NCI-H2171 treated with DMSO at 0.1 percent for 48 hours (cell line): ENCODE data around the gene SMC3.

Experiments used
- DNase-seq: peaks from one replicate; lab custom pipeline; 2025; lab: John Stamatoyannopoulos, UW

SMC3 gene

DNA sequence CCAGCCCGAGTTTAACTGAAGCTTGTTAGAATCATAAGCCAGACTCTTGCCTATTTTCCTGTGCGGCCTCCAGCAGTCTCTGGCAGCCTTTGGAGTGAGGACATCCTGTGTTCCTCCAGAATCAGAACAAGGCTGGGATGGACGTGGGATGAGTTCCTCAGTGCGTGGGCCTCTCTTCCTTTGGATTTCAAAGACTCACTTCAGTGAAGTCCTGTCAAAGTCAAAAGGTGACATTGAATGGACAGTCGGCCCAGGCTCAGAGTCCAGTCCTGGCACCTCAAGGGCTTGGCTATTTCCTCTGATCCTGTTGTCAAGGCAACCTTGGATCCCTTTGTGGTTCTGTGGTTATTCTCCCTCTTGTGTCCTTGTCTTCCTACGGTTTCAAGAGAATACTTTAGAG, 21.4 kb upstream of the SMC3 start:
- no peak for DNase-seq

DNA sequence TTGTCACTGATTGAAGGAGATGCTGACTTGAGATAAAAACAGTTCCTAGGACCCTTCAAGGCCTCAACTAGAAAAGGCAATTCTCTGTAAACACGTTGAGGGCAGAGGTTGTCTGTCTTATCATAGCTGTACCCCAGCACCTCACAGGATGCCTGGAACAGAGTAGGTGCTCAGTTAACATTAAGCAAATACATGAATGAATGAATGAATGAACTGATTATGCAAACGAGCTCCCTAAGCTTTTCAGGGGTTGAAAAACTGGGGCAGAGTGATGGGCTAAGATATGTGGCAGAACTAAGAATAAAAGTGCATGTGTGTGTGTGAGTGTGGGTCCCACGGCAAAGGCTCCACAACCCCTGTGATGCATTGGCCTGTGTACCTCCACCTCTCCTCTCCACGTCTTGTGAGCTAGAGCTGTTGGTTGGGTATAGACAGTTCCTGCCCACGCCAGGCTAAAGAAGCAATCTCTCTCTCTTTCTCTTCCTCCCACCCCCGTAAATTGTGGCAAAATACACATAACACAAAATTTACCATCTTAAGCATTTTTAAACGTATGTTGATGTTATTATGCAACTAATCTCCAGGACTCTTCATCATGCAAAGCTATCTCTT, 20.9 kb upstream of the SMC3 start:
- no peak for DNase-seq

DNA sequence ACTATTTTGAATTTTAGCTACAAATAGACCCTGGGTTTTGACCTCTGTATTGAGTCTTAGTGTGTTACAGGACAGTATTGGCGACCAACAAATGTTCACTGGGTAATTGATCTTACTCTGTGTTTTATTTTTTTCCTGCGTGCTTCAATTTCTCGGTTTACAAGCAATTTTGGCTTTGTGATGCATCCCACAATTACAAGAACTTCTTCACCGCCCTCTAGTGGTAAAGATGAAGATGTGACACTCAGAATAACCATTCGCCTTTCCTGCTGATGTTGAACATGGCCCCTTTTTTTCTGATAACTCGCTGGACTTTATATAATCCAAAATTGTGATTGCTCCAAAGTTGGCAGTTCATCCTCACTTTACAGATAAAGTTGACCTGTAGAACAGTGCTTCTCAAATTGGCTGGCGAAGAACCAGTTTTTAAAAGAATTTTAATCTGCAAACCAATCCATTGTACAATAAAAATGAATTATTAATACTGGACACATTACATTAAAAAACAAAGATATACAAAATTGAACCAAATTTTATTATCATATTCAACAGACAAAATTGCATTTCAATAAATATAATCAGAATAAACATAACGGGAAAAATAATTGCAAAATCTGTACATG, 20.2 kb upstream of the SMC3 start:
- DNase-seq: peak; percentile 60

- DNase-seq: no peak
These were observed 19.5 kb upstream of the SMC3 start for GRCh38 chr10:110548002-110548401.

DNA sequence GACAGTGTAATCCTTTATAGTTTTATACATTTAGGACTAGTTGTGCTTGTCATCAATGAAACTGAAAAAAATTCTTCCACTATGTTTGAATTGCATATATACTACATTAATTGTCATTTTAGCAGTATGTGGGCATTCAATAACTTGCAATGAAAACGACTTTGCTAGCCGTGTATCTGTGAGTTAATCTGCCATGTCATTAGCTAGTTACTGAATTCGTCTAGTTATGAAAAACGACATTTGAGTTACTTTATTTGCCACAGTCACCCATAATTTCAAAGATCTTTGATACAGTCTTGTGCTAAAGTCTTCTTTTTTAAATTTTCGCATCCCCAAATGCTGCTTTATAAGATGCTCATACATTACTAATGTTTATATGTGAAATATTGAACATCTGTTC, 18.3 kb upstream of the SMC3 start:
- DNase-seq: no peak

GRCh38 chr10:110553905-110554304, 13.6 kb upstream of the SMC3 start:
- DNase-seq: no peak

- DNase-seq: no peak
These were observed 11.2 kb upstream of the SMC3 start for GRCh38 chr10:110556296-110556695.

GRCh38 chr10:110556969-110557601, 10.4 kb upstream of the SMC3 start:
- no peak for DNase-seq

- no peak for DNase-seq
These were observed 9.5 kb upstream of the SMC3 start for GRCh38 chr10:110558041-110558440.

GRCh38 chr10:110560012-110560411, 7.5 kb upstream of the SMC3 start:
- no peak for DNase-seq

GRCh38 chr10:110561292-110561691, 6.2 kb upstream of the SMC3 start:
- DNase-seq: no peak

- no peak for DNase-seq
These were observed 5.1 kb upstream of the SMC3 start for GRCh38 chr10:110562348-110562747.

- DNase-seq: no peak
These were observed 4.4 kb upstream of the SMC3 start for GRCh38 chr10:110563132-110563531.

DNA sequence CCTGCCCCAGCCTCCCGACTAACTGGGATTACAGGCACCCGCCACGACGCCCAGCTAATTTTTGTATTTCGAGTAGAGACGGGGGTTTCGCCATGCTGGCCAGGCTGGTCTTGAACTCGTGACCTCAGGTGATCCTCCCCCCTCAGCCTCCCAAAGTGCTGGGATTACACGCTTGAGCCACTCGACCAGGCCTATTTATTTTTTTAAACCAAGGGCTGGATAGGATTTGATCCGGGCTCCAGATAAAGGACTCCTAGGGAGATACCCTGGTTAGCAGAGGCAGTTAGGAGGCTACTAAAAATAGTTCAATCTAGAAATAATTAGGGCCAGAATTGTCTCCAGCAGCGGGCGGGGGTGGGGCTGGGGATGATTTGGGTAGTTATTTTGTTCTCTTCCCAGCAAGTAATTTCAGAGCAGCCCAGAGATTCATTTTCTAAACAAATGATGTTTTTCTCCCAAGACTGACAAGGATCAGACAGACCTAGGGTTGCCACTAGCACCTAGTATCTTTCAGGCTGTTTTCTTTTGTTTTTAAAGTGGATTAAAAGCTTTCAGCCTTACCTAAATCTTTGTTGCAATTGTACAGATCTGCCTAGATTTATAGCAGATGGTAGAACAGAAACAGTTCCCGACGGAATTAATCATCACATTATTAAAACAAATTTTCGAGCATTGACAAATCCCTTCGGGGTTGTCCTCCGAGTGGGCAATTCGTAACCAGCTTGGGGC, 859 bp upstream of the SMC3 start:
- no peak for DNase-seq

DNA sequence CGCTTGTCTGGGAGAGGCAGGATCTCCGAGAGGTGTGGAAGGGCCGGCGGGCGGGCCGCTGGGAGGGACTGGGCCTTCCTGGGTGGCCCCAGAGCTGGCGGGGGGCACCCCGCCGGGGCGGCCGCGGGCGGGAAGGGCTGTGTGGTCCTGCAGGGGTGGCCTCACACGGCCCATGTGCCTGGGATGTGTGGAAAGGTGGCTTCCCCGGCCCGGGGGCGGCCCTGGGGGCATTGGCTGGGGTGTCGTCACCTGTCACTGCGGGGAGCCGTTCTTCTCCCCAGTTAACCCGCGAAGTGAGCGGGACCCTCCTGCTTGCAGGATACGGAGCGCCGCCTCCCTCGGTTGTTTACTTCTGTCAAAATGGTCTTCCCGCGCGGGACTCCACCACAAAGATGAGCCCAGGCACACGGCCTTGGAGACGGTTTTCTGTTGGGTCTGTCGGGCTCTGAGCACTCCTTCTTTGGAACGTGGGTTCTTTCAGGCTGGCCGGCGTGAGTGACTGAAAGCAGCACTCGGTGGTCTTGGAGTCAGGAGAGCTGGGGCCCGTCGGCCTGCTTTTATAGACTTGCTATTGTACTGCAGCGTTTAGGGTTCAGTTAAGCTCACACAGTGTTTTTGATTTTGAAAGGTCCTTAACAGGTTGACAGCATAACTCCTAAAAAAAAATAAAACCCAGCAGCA, 700 bp downstream of the SMC3 start:
- DNase-seq: peak; percentile 18

GRCh38 chr10:110569122-110569521, 1.6 kb downstream of the SMC3 start:
- DNase-seq: no peak

GRCh38 chr10:110569736-110570135, 2.2 kb downstream of the SMC3 start:
- DNase-seq: no peak

DNA sequence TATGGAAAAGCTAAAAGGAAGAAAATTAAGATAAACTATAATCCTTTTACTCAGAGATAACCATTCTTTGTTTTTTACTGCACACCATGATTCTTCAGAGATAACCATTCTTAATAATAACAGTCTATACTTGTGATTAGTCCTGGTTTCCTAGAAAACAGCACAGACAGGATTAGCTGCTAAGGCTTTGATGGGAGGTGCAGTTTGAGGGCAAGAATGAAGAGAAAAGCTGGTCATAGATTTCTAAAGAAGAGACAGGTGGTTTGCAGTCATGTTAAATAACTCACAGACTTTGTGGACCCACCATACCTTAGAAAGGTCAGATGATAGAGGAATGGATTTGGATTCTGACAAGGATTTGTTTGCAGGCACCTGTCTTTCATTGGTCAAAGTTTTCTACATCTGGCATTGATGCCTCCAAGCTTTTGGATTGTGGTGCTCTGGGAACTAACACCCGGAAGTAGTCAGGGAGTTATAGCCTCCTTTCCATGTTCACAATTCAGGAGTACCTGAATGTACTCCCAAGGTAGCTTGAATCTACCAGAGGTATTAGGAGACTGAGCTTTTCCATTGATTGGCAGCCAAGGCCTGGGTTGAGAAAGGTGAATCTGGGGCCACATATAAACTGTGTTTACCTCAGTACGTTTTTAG, 3.7 kb downstream of the SMC3 start:
- no peak for DNase-seq

GRCh38 chr10:110572862-110573261, 5.4 kb downstream of the SMC3 start:
- DNase-seq: no peak

DNA sequence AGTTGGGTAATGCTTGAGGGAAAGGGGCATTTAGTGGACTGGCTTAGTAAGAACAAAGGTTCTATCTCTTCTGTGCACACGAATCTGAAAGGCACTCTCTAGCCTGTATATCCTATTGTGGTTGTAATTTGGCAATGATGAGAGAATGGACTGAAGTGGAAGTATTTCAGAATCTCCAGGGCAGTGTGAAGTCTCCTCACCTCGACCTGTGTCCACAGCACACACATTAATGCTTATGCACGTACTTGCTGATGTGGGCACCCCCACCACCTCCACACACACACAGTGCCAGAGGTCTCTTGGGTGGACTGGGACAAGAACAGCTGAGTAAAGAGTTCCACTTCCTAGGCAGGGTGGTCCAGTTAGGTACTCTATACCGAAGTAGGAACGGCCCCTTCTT, 6.9 kb downstream of the SMC3 start:
- no peak for DNase-seq

DNA sequence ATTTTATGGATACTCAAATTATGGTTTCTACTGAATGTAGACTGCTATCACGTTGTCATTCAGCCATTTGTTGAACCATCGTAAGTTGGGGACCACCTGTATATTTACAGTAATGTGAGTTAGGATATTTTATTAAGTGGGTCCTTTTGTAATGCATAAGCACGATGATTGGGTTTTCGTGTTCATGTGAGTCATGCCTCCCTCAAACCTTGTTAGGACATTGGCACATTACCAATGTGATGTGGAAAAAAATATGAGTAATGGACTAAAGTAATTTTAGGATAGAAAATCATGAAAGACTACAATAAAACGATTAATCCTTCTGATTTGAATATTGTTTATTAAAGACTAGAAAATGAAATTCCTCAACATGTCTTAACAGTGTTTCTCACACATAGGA, 8.7 kb downstream of the SMC3 start:
- DNase-seq: no peak

- DNase-seq: no peak
These were observed 9.6 kb downstream of the SMC3 start for GRCh38 chr10:110577056-110577455.
